ENCODE measurements around the gene MITF. TPM values are rescaled to one million over a fixed set of nuclear protein-coding genes. Genes with fewer than 3 reads are reported as not detected.

Gene MITF
- total and polyA plus RNA-seq, 12 donors = 15.1 to 101 (median 81.7) TPM

DNA sequence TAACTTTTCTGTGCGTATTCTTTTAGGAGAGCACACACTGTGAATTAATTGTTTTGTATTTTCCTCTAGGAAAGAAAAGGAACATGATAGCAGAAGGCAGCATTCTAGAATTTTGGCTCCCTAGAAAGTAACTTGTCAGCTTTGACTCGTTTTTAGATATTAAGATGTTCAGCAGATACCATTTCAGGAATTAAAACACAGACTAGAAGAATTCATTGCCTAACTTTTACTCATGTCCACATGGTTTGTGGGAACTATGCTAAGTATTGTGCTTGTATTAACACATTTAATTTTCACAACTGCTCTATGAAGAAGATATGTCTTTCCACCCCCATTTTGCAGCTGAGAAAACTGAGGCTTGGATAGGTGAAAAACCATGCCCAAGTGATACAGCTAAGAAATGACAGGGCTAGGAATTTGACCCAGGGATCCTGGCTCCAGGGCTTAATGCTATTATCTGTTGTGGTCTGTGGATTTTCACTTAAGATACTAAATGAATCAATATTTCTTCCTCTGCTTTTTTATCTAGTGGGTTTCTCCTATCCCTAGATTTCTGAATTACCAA, 128.8 kb downstream of the MITF start:
- ATAC-seq (no peak), DNase-seq (no peak)
- TF ChIP-seq, protein P1, sequence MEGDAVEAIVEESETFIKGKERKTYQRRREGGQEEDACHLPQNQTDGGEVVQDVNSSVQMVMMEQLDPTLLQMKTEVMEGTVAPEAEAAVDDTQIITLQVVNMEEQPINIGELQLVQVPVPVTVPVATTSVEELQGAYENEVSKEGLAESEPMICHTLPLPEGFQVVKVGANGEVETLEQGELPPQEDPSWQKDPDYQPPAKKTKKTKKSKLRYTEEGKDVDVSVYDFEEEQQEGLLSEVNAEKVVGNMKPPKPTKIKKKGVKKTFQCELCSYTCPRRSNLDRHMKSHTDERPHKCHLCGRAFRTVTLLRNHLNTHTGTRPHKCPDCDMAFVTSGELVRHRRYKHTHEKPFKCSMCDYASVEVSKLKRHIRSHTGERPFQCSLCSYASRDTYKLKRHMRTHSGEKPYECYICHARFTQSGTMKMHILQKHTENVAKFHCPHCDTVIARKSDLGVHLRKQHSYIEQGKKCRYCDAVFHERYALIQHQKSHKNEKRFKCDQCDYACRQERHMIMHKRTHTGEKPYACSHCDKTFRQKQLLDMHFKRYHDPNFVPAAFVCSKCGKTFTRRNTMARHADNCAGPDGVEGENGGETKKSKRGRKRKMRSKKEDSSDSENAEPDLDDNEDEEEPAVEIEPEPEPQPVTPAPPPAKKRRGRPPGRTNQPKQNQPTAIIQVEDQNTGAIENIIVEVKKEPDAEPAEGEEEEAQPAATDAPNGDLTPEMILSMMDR (IDR thresholded peaks at IDR 0.05) = no peak
- WGBS, 2 donors = 54 to 69% methylated on average over 2 of the region's 2 CpGs
- Histone ChIP-seq H3K9me3 (no peaks in the 10 kb centered on the region), H3K4me3 (peak overlapping the region in 3 of 10 donors; percentile 46 to 49 (median 49)), H3K27me3 (no peaks in the 10 kb centered on the region), H3K27ac (peak overlapping the region in 3 of 10 donors; percentile 6 to 82 (median 75)), H3K36me3 (no peaks in the 10 kb centered on the region), H3K4me1 (peaks cover 0 to 51% (median 16%) of the 10 kb centered on the region in 9 donors)
- intact Hi-C loops (cut with DNase I) = loop anchor here in 2 of 10 donors (5.0 to 10.0 kb wide), 2 partner anchors 77 to 79 kb away; no protein-coding TSS in a partner anchor

DNA sequence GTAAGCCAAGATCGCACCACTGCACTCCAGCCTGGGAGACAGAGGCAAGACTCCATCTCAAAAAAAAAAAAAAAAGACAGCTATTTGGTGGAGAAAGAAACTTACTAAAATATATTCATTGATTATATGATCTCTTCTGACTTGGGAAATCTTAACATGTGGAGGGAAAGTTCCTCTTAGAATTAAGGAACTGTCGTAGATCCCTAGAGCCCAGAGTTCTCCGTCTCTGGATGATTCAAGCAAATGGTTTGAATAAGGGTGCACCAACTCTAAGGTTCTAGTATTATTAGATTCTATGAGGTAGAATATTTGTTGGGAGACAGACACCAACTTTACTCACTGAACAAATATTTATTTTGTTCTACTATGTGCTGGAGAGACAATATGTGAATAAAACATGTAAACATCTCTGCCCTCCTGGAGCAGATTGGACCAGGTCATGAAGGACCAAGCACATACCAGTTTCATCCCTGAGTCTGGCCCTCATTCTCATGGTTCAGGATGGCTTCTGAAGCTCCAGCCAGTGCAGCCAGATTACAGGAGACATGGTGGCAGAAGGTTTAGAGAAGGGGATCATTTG, 129.7 kb downstream of the MITF start:
- no peak for ATAC-seq
- no peak overlapping the region for H3K4me3 ChIP-seq
- TF ChIP-seq, protein P1 (IDR thresholded peaks at IDR 0.05) = no peak
- H3K9me3 ChIP-seq = no peaks in the 10 kb centered on the region
- no peaks in the 10 kb centered on the region for H3K36me3 ChIP-seq
- DNase-seq = no peak
- no peaks in the 10 kb centered on the region for H3K27me3 ChIP-seq
- intact Hi-C loops (cut with DNase I) = loop anchor here in 2 of 10 donors (5.0 to 10.0 kb wide), 2 partner anchors 76 to 78 kb away; no protein-coding TSS in a partner anchor
- peaks cover 0 to 52% (median 16%) of the 10 kb centered on the region in 9 donors for H3K4me1 ChIP-seq
- WGBS, 2 donors = 90 to 95% methylated on average over 3 of the region's 3 CpGs
- peak overlapping the region in 1 of 10 donors; percentile 3 for H3K27ac ChIP-seq

DNA sequence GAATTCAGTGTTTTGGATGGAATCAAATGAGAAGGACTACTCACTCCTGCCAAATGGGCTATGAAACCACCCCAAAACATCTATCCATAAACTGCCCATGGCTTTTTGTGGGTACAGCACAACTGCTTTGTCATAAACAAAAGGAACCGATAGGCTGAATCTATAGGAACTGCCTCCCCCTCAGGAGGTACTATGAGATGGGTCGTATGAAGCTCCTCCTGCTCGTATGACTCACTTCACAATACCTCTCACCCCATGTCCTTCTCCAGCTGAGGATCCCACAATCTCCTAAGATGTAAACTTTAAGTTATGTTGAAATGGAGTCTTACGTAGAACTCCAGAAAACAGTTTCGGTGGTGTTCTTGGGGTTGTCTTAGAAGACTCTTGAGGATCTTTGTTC, 130.4 kb downstream of the MITF start:
- ATAC-seq = no peak
- Histone ChIP-seq H3K36me3 (no peaks in the 10 kb centered on the region), H3K4me1 (peaks cover 0 to 50% (median 12%) of the 10 kb centered on the region in 9 donors), H3K27ac (peak overlapping the region in 2 of 10 donors; percentile 2 to 3), H3K27me3 (no peaks in the 10 kb centered on the region), H3K9me3 (no peaks in the 10 kb centered on the region), H3K4me3 (no peak overlapping the region)
- TF ChIP-seq, protein P1 (IDR thresholded peaks at IDR 0.05) = no peak
- 82 to 92% methylated on average over 5 of the region's 5 CpGs for WGBS, 2 donors
- DNase-seq = no peak
- intact Hi-C loops (cut with DNase I) = loop anchor here in 3 of 10 donors (5.0 to 10.0 kb wide), 3 partner anchors 55 to 78 kb away; no protein-coding TSS in a partner anchor

DNA sequence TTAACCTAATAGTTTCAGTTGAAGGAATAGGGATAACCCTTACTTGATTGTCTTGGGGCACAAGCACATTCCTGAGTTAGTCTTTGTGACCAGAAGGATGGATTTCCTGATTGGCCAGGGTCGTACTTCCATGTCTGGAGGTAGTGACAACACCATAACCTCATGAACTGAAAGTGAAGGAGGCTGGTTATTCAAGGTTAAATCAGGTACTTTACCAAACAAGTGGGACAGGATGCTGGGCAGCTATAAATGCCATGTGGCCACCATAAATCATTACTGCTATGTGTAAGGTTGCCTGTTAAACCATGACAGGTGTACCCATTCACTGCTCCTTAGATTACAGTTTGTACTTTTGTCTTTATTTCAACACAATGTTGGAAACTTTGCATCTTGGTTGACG, 132.0 kb downstream of the MITF start:
- intact Hi-C loops (cut with DNase I) = loop anchor here in 1 of 10 donors (10.0 kb wide), 1 partner anchor 54 kb away; no protein-coding TSS in a partner anchor
- WGBS, 2 donors = 70 to 78% methylated on average over 2 of the region's 2 CpGs
- ATAC-seq (no peak), DNase-seq (no peak)
- H3K27ac ChIP-seq = peak overlapping the region in 4 of 10 donors; percentile 9 to 83 (median 74)
- no peaks in the 10 kb centered on the region for H3K36me3 ChIP-seq
- H3K9me3 ChIP-seq = no peaks in the 10 kb centered on the region
- H3K27me3 ChIP-seq = no peaks in the 10 kb centered on the region
- TF ChIP-seq, protein P1 (IDR thresholded peaks at IDR 0.05) = no peak
- H3K4me3 ChIP-seq = no peak overlapping the region
- H3K4me1 ChIP-seq = peaks cover 0 to 47% (median 4%) of the 10 kb centered on the region in 9 donors
